Measurements from ENCODE around the gene DPPA3. TPM values are rescaled to one million over a fixed set of nuclear protein-coding genes. Genes with fewer than 3 reads are reported as not detected.

The DPPA3 gene
- total and polyA plus RNA-seq, 2 of the 8 experiments (the other 6 are each of a cell fraction or from before 2014, with no cell fraction given): 0.30 to 1.2 TPM

- TF ChIP-seq ASH2L (IDR thresholded peaks at IDR 0.05; ENCODE audit: low read length) (no peak), NRF1 (IDR thresholded peaks at IDR 0.05; ENCODE audit: low read depth, low read length) (no peak), SIN3A (conservative IDR thresholded peaks at IDR 0.05 in 1 of 2, IDR thresholded peaks at IDR 0.05 in 1 of 2; ENCODE audit: low read depth in 1 of 2, low read length in 2 of 2) (no peak)
These were observed 1.1 kb upstream of the DPPA3 start (continued) for GRCh38 chr12:7709969-7710675.
